WI38 (cell line): ENCODE results near the gene UNC13B.

ENCODE experiments used
- H3K4me3 ChIP-seq: 2 replicates; pipeline ENCODE4 v1.5.1; 2011; ENCODE audit warnings: low read depth, mild to moderate bottlenecking, control low read depth, low read length
- CTCF ChIP-seq: IDR thresholded peaks from 2 replicates; pipeline ENCODE4 v1.5.1; 2012; ENCODE audit warnings: low read depth, mild to moderate bottlenecking, control low read depth, low read length

Gene UNC13B

GRCh38 chr9:35395076-35395705, 233.4 kb downstream of the UNC13B start:
- no peak overlapping the region for H3K4me3 ChIP-seq
- no peak for TF ChIP-seq CTCF

- no peak for TF ChIP-seq CTCF
- no peak overlapping the region for H3K4me3 ChIP-seq
Measured at GRCh38 chr9:35395706-35396101, 233.9 kb downstream of the UNC13B start.

GRCh38 chr9:35396560-35397215, 234.9 kb downstream of the UNC13B start:
- TF ChIP-seq CTCF = no peak
- H3K4me3 ChIP-seq = no peak overlapping the region

GRCh38 chr9:35397216-35397698, 235.4 kb downstream of the UNC13B start:
- no peak for TF ChIP-seq CTCF
- no peak overlapping the region for H3K4me3 ChIP-seq

- no peak for TF ChIP-seq CTCF
- H3K4me3 ChIP-seq = no peak overlapping the region
Measured at GRCh38 chr9:35397923-35398322, 236.1 kb downstream of the UNC13B start.

GRCh38 chr9:35398651-35399335, 237.0 kb downstream of the UNC13B start:
- no peak for TF ChIP-seq CTCF
- no peak overlapping the region for H3K4me3 ChIP-seq

- no peak overlapping the region for H3K4me3 ChIP-seq
- TF ChIP-seq CTCF = no peak
Measured at GRCh38 chr9:35404865-35405264, 243.1 kb downstream of the UNC13B start.
